22Rv1 (cell line): ENCODE results near the gene MTHFR.

Source experiments
- ZFX ChIP-seq: fragments of 450-650 bp; IDR thresholded peaks from 2 replicates; pipeline ENCODE4 v1.6.1; 2017; ENCODE audit warnings: antibody characterized with exemption, borderline replicate concordance
- TF ChIP-seq, protein P1 (sequence below): fragments of 450-650 bp; IDR thresholded peaks from 2 replicates; pipeline ENCODE4 v1.5.1; 2017; ENCODE audit warnings: mild to moderate bottlenecking

DNA sequence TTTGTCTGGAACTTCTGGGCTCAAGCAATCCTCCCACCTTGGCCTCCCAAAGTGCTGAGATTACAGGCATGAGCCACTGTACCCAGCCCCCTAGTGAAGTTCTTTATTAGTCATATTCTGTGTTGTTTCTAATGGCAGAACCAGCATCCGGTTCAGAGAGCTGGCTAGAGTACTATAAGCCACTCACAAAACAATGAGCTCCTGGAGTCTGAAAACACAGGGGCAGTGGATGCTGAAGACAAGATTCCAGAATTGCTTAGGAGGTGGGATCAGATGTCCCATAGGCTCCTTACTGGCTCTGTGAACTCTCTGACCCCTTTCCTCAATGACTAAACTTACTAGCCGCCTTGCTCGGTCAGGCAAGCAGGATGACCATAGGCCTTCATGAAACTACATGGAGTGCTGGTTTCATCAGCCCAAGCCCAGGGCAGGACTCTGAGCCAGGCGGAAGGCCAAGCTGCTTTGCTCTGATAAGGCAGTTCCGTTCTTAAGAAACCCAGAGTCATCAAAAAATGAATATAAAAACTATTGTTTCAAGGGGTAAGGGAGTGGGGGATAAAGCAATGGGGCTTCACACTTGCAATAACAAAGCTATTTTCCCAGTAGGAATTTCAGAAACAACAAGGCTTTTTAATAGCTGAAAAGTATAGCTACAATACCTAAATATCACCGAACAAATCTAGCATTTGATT, 8.1 kb downstream of the MTHFR start:
- TF ChIP-seq, protein P1, sequence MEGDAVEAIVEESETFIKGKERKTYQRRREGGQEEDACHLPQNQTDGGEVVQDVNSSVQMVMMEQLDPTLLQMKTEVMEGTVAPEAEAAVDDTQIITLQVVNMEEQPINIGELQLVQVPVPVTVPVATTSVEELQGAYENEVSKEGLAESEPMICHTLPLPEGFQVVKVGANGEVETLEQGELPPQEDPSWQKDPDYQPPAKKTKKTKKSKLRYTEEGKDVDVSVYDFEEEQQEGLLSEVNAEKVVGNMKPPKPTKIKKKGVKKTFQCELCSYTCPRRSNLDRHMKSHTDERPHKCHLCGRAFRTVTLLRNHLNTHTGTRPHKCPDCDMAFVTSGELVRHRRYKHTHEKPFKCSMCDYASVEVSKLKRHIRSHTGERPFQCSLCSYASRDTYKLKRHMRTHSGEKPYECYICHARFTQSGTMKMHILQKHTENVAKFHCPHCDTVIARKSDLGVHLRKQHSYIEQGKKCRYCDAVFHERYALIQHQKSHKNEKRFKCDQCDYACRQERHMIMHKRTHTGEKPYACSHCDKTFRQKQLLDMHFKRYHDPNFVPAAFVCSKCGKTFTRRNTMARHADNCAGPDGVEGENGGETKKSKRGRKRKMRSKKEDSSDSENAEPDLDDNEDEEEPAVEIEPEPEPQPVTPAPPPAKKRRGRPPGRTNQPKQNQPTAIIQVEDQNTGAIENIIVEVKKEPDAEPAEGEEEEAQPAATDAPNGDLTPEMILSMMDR, result no peak
- no peak for TF ChIP-seq ZFX
